ENCODE results near the gene IRX5.

IRX5 gene

GRCh38 chr16:54931120-54932014 is 702 bp downstream of the IRX5 start:
- no peak for DNase-seq (ENCODE audit: low read depth)

DNA sequence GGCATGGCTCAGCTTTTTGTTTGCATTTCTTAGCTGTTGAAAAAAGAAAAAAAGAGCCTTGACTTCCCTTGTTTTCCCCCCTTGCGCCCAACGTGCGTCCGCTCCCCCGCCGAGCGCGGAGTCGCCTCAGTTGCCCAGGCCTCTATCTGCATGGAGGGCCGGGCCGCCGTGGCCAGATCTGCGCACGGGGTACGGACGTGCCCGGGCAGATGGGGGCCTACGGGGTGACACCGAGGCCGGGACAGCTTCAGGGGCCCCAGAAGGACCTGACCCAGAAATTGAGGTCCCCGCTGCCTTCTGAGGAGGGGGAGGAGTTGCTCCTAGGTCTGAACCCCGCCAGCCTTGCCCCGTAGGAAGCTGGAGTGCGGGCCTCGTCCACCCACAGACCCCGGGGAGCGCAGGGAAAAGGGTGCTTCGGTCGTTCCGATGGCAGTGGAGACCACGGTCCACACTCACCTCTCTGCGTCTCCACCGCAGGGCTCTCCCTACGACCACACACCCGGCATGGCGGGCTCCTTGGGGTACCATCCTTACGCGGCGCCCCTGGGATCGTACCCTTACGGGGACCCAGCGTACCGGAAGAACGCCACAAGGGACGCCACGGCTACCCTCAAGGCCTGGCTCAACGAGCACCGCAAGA is 1.5 kb downstream of the IRX5 start:
- DNase-seq (ENCODE audit: low read depth) = no peak

GRCh38 chr16:54932737-54933254 is 2.1 kb downstream of the IRX5 start:
- DNase-seq (ENCODE audit: low read depth) = no peak

DNA sequence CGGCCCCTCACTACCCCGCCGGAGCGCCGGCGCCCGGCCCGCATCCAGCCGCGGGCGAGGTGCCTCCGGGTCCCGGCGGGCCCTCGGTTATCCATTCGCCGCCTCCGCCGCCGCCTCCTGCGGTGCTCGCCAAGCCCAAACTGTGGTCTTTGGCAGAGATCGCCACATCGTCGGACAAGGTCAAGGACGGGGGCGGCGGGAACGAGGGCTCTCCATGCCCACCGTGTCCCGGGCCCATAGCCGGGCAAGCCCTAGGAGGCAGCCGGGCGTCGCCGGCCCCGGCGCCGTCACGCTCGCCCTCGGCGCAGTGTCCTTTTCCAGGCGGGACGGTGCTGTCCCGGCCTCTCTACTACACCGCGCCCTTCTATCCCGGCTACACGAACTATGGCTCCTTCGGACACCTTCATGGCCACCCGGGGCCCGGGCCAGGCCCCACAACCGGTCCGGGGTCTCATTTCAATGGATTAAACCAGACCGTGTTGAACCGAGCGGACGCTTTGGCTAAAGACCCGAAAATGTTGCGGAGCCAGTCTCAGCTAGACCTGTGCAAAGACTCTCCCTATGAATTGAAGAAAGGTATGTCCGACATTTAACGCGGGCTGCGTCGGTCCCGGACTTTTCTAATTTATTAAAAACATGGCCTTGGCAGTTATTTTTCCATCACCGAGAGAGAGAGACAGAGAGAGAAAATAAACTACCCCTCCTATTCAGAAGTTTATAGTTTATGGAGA is 2.8 kb downstream of the IRX5 start:
- DNase-seq (ENCODE audit: low read depth) = no peak

DNA sequence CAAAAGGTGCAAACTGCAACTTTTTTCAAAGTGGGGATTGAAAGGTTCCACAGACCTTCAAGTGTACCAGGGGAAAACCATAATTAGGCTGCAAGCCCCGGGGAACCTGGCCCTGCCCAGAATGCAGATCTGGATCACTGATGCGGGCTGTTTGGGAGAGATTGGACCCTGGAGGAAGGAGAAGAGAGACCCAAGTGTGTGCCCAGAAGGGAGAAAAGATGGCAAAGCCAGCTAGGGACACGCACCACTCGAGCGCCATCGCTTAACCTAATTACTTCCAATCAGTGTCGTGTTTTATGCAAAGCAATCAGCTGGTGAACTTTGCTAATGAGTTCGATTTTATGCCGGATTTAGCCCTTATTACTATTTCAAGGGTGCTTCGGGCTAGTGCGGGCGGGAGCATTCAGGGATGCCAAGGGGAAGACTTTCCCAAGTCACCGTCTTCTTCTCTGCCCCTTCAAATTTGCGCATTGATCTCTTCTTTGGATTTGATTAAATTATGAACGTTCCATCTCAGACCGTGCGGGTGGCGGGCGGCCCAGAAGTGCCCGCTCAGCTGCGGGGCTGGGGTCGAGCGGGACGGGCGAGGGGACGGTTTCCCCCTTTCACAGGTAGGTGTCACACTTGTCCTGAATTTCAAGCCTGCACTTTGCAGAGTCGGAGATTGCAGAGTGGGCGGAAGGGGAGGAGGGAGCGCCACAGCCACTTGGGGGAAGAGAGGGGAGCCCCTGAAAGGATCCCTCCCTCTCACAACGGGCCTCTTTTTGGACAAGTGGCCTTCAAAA is 4.0 kb downstream of the IRX5 start:
- no peak for DNase-seq (ENCODE audit: low read depth)

DNA sequence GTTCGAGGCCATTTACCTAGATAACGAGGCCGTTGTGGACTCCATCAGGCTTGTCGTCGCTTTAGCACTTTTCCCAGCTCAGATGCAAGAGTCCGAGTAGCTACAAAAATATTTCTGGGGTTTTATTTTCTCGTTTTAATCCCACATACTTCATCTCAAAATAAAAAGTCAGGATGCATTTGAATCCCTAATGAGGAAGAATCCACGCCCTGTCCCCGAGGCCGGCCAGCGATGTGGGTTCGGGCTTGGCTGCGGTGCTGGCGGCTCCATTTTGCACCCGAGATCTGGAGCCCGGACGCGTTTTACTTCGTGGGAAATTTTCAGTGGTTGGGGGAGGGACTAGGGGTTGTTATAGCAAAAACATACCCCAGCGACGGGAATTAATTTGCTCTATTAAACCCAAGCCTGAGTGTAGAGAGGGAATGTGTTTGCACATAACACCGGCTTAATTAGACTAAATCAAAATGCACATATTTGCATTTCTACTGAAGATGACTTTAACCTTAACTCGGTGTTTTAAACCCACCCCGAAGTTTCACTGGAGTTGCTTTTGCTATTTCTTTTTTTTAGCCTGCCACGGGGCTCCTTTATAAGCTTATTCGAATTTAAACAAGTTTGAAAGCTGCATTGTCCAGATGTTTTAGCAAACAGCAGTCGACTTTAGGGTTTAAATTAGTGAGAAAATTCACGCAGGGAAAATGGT is 4.8 kb downstream of the IRX5 start:
- no peak for DNase-seq (ENCODE audit: low read depth)

DNA sequence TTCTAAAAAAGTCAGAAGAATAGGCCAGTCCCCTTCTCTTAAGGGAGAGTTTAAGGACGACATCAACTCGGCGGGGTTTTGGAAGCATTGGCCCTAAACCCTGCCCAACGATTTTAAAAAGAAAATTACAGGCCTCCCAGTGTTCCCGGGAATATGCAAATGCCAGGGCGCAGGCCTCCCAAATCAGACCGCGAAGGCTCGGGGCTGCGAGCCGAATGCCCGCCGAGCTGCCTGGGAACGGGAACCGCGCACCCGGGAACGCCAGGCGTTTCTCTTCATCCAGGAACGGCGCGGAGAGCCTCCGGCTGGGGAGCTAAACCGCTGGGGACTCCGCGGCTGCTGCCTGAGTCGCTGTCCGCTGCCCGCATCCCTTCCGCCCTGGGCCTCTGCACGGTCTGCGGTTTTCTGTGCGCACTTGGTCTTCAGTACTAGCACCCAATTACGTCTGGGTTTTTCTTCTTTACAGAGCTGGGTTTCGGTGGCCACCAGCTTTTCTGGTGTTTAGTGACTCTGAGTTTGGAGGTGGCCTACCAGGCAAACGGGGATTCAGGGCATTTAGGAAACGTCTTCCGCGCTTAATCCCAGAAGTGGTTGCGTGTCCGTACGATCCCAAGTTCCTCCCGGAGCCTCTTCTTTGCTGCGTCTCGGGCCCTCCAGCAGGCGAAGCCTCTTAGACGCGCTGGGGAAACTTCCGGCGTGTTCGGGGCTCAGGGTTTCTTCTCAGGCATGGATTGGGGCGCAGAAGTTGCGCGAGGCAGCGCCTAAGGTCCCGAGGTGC is 5.7 kb downstream of the IRX5 start:
- DNase-seq (ENCODE audit: low read depth) = no peak

DNA sequence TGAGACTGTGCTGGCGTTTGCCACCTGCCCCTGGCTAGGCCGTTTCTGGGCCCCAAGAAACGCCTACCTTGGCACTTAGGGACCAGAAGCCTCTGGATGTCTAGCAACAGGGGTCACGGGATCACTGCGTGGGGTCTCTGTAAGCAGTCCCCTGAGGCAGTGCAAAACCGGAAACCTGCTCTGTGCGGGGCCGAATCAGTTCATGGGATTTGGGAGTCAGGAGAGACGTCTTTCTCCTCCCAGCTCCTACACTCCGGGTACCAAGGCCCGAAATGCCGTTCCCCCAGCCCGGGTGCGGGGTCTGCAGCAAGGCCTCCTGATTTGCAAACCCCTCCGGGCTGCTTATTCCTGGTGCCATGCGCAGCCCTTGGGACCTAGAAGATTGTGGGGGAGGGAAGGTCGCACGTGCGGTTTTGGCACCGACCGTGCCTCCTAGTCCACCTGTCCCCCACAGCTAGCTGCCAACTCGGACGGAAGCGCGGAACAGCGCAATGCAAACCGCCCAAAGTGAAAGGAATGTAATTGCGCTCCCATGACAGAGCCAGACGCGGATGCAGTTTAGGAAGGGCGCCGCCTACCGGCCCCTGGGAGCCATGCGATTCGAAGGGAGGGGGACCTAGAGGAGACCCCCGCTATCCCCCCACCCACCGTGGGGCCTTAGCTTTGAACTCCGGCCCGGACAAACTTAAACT is 6.5 kb downstream of the IRX5 start:
- no peak for DNase-seq (ENCODE audit: low read depth)

- DNase-seq (ENCODE audit: low read depth) = no peak
Measured at GRCh38 chr16:54937671-54938211, 7.1 kb downstream of the IRX5 start.

DNA sequence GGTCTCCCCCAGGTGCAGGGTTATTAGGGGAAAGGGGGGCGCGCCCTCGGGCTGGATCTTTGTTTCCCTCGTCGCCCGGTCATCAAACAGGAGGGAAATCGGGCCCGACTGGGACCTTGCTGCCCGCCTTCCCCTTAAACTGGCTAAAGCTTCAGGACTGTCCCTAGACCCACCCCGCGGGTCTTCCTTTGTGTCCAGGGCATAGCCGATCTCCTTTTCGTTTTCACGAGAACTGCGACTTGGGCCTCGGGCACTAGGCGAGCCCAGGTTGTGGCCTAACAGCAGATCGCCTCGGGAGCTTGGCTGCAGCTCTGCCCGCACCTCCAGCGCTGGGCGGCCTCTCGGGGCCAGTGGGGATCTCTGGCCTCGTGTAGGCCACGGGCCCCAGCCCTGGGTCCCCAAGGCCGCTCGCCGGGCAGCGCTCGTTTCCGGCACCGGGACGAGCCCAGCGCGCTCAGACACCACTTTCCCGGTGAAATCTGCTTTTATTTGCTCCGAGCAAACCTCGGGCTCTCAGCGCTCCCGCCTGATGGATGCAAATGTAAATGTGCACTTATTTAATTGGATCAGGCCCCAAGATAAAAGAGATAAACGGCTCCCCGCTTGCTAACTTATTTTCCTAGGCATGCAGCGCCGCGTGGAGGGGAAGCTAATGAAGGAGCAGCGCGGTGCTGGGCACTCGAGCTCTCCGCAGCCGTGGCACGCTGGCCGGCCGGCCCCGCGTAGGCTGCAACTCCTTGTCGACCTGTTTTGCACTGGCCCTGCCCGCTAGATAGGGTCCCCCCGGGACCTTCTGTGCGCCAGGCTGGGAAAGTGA is 7.8 kb downstream of the IRX5 start:
- no peak for DNase-seq (ENCODE audit: low read depth)

- DNase-seq (ENCODE audit: low read depth) = no peak
Measured at GRCh38 chr16:54939029-54939346, 8.3 kb downstream of the IRX5 start.

DNA sequence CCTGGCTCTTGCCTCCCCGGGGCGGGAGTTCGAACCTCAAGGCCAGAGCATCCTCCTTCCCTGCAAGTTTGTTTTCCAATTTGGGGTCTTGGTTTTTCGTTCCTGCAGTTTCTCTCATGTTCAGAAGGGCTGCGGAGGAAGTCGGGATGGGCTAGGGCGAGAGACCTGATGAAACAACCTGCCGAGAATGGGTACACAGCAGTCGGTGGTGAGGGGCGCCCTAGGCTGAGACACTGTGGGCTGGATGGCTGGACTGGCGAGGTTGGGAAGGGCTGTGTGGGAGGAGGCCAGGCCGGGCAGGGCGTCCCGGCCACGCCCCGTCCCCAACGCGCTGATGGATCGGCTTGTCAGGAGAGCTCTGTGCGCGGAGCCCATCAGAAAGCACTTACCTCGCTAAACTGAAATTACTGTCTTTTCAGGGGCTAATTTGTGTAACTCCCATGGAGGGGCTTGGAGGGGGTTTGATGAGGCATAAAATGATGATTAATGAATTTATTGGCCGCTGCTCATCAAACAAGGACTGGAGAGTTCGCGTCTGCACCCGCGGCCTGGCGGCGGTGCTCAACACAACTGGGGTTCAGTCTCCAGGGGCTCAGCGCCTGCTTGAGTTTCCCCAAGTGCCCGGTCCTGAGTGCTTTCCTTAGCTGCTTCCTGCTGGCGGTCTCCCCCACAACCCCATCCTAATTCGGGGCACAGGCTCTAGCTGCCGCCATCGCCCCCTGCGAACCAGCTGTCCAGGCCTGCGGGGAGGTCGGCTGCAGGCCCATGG is 9.0 kb downstream of the IRX5 start:
- no peak for DNase-seq (ENCODE audit: low read depth)

GRCh38 chr16:54940279-54940604 is 9.6 kb downstream of the IRX5 start:
- no peak for DNase-seq (ENCODE audit: low read depth)

- no peak for DNase-seq (ENCODE audit: low read depth)
Measured at GRCh38 chr16:54942353-54942943, 11.8 kb downstream of the IRX5 start.

DNA sequence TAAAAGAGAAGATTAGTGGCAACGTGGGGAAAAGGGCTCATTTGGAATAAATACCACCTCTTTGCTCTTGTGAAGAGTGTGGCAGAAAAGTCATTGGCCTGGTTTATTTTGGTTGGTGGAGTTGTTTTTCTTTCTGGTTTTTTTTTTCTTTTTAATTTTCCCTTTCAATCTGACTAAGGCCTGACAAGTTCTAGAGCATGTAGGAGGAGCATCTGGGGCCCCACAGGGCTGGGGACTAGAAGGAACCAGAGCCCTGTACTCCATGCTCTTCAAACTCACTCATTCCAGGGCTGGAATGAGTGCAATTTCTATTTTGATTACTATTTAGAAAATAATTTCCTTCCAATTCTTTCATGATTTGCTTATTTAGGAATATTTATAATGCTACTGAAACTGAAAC is 13.3 kb downstream of the IRX5 start:
- no peak for DNase-seq (ENCODE audit: low read depth)

DNA sequence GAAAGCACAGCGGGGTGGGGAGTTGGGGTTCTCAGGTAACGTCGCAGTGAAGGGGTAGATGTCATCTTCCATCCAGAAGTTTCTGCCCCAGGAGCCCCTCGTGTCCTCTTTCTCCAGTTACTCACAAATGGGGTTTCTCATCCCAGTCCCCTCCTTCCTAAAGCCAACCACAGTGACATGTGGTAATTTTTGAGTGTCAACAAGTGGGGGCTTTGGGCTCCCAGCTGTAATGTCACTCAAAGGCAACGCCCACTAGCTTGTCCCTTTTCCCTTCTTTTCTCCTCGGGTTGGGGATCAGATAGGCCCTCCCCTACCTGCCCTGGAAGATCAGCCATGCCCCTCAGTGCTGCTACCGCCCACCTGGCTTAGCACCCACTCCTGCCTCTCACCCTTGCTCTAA is 14.4 kb downstream of the IRX5 start:
- DNase-seq (ENCODE audit: low read depth) = no peak

GRCh38 chr16:54946909-54947308 is 16.2 kb downstream of the IRX5 start:
- DNase-seq (ENCODE audit: low read depth) = no peak

DNA sequence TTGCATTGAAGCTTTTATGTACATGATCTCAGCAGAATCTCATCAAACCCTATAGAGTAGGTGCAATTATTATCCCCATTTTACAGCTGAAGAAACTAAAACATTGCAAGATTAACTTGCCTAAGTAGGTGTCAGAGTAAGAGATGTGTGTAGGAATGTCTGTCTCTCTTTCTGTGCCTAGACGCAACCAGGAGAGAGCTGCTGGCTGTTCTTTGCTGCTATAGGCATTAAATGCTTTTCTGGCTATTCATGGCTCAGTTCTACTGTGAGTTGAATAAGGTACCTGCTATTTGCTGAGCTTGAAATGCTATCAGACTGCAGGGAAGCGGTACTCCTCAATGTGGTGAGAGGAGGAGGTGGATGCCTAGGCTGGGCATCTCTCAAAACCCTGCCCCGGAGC is 17.0 kb downstream of the IRX5 start:
- DNase-seq (ENCODE audit: low read depth) = no peak
